ENCODE results near the gene ANGEL2. TPM values are rescaled to one million over a fixed set of nuclear protein-coding genes. Genes with fewer than 3 reads are reported as not detected.
A peak's percentile ranks its signal among the peaks of the same experiment; 100 is the strongest.

ANGEL2 gene
- total and polyA plus RNA-seq, 2 of the 13 experiments (the other 11 are each of a cell fraction or from before 2014, with no cell fraction given), result 12.3 to 25.4 TPM

GRCh38 chr1:212968368-212968863, 47.3 kb downstream of the ANGEL2 start:
- H3K4me1 ChIP-seq (ENCODE audit: insufficient read depth, low read length), result no peaks in the 10 kb centered on the region
- no peak overlapping the region for H3K27ac ChIP-seq (ENCODE audit: extremely low read length, insufficient read depth, low read length)
- H3K79me2 ChIP-seq (ENCODE audit: insufficient read depth, low read length), result no peaks in the 10 kb centered on the region
- H3K27me3 ChIP-seq (ENCODE audit: control insufficient read depth in 1 of 2, insufficient read depth in 2 of 2, low read length in 2 of 2), result no peaks in the 10 kb centered on the region
- BruUV-seq (replicated peaks), result no TSS peak
- H3K4me2 ChIP-seq (ENCODE audit: low read depth, low read length), result no peak overlapping the region
- 56% methylated on average over 3 of the region's 3 CpGs for WGBS (ENCODE audit: low lambda C conversion rate)
- FAIRE-seq, result no peak
- no peak overlapping the region for H2AFZ ChIP-seq (ENCODE audit: low read length)
- CTCF ChIA-PET (ENCODE audit: low intra/inter-chr PET ratio, low total read pairs), result no interaction called here
- no peak overlapping the region for H3K9ac ChIP-seq (ENCODE audit: insufficient read depth, low read depth, low read length)
- no peak overlapping the region for H3K4me3 ChIP-seq (replicated peaks in 1 of 3; ENCODE audit: insufficient read depth in 1 of 3, low read depth in 2 of 3, low read length in 3 of 3)
- no peaks in the 10 kb centered on the region for H4K20me1 ChIP-seq (ENCODE audit: insufficient read depth, low read length)
- H3K9me3 ChIP-seq (ENCODE audit: low read length), result no peaks in the 10 kb centered on the region
- POLR2A ChIA-PET, result no interaction called here
- no peak for TF ChIP-seq ONECUT2 (CRISPR knock-in tag; IDR thresholded peaks at IDR 0.05)
- TF ChIP-seq ZNF557 (CRISPR knock-in tag; IDR thresholded peaks at IDR 0.05), result no peak
- TF ChIP-seq NFYB (CRISPR knock-in tag; IDR thresholded peaks at IDR 0.05), result no peak
- TF ChIP-seq ZSCAN20 (CRISPR knock-in tag; IDR thresholded peaks at IDR 0.05; ENCODE audit: borderline replicate concordance), result no peak
- no peak for TF ChIP-seq ZZZ3 (CRISPR knock-in tag; IDR thresholded peaks at IDR 0.05; ENCODE audit: borderline replicate concordance)
- no peaks in the 10 kb centered on the region for H3K36me3 ChIP-seq (replicated peaks in 1 of 2; ENCODE audit: control insufficient read depth in 1 of 2, insufficient read depth in 2 of 2, low read length in 2 of 2)
- no peak for ATAC-seq
- no peak for DNase-seq (ENCODE audit: low spot score)
- intact Hi-C loops (cut with micrococcal nuclease; ENCODE audit: unreplicated experiment), result no loop called here
- in situ Hi-C loops (cut with HindIII; ENCODE audit: extremely low pct_ligation_motif_present, low pct_unique_long_range_greater_than_20kb), result no loop called here

GRCh38 chr1:212967801-212968200, 47.9 kb downstream of the ANGEL2 start:
- H3K79me2 ChIP-seq (ENCODE audit: insufficient read depth, low read length), result no peaks in the 10 kb centered on the region
- no peak overlapping the region for H3K4me3 ChIP-seq (replicated peaks in 1 of 3; ENCODE audit: insufficient read depth in 1 of 3, low read depth in 2 of 3, low read length in 3 of 3)
- no peaks in the 10 kb centered on the region for H3K36me3 ChIP-seq (replicated peaks in 1 of 2; ENCODE audit: control insufficient read depth in 1 of 2, insufficient read depth in 2 of 2, low read length in 2 of 2)
- intact Hi-C loops (cut with micrococcal nuclease; ENCODE audit: unreplicated experiment) (no loop called here), in situ Hi-C loops (cut with HindIII; ENCODE audit: extremely low pct_ligation_motif_present, low pct_unique_long_range_greater_than_20kb) (no loop called here)
- H3K9ac ChIP-seq (ENCODE audit: insufficient read depth, low read depth, low read length), result no peak overlapping the region
- POLR2A ChIA-PET, result no interaction called here
- H3K9me3 ChIP-seq (ENCODE audit: low read length), result no peaks in the 10 kb centered on the region
- H4K20me1 ChIP-seq (ENCODE audit: insufficient read depth, low read length), result no peaks in the 10 kb centered on the region
- BruUV-seq (replicated peaks), result no TSS peak
- ATAC-seq (peak; percentile 98), DNase-seq (ENCODE audit: low spot score) (peak; percentile 45), FAIRE-seq (peak; percentile 93)
- H2AFZ ChIP-seq (ENCODE audit: low read length), result no peak overlapping the region
- 57% methylated on average over 8 of the region's 8 CpGs for WGBS (ENCODE audit: low lambda C conversion rate)
- no peak overlapping the region for H3K4me2 ChIP-seq (ENCODE audit: low read depth, low read length)
- H3K27me3 ChIP-seq (ENCODE audit: control insufficient read depth in 1 of 2, insufficient read depth in 2 of 2, low read length in 2 of 2), result no peaks in the 10 kb centered on the region
- no peak overlapping the region for H3K27ac ChIP-seq (ENCODE audit: extremely low read length, insufficient read depth, low read length)
- H3K4me1 ChIP-seq (ENCODE audit: insufficient read depth, low read length), result no peaks in the 10 kb centered on the region
- CTCF ChIA-PET (ENCODE audit: low intra/inter-chr PET ratio, low total read pairs), result no interaction called here
- TF ChIP-seq FOXM1 (CRISPR knock-in tag; IDR thresholded peaks at IDR 0.05) (no peak), XRCC5 (optimal IDR thresholded peaks at IDR 0.05; ENCODE audit: low read length) (peak; percentile 30), STAG1 (CRISPR knock-in tag; IDR thresholded peaks at IDR 0.05) (peak; percentile 35; the same call in 1 of the 2 replicates), ZBTB7A (CRISPR knock-in tag; IDR thresholded peaks at IDR 0.05) (no peak), ZNF570 (CRISPR knock-in tag; IDR thresholded peaks at IDR 0.05; ENCODE audit: borderline replicate concordance) (no peak), ZNF605 (CRISPR knock-in tag; IDR thresholded peaks at IDR 0.05) (no peak), ZNF790 (CRISPR knock-in tag; IDR thresholded peaks at IDR 0.05; ENCODE audit: borderline replicate concordance) (no peak), FOXO1 (CRISPR knock-in tag; IDR thresholded peaks at IDR 0.05) (no peak)
- TF ChIP-seq, protein P1, sequence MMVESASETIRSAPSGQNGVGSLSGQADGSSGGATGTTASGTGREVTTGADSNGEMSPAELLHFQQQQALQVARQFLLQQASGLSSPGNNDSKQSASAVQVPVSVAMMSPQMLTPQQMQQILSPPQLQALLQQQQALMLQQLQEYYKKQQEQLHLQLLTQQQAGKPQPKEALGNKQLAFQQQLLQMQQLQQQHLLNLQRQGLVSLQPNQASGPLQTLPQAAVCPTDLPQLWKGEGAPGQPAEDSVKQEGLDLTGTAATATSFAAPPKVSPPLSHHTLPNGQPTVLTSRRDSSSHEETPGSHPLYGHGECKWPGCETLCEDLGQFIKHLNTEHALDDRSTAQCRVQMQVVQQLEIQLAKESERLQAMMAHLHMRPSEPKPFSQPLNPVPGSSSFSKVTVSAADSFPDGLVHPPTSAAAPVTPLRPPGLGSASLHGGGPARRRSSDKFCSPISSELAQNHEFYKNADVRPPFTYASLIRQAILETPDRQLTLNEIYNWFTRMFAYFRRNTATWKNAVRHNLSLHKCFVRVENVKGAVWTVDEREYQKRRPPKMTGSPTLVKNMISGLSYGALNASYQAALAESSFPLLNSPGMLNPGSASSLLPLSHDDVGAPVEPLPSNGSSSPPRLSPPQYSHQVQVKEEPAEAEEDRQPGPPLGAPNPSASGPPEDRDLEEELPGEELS (CRISPR knock-in tag; IDR thresholded peaks at IDR 0.05), result no peak
- TF ChIP-seq, protein P2, sequence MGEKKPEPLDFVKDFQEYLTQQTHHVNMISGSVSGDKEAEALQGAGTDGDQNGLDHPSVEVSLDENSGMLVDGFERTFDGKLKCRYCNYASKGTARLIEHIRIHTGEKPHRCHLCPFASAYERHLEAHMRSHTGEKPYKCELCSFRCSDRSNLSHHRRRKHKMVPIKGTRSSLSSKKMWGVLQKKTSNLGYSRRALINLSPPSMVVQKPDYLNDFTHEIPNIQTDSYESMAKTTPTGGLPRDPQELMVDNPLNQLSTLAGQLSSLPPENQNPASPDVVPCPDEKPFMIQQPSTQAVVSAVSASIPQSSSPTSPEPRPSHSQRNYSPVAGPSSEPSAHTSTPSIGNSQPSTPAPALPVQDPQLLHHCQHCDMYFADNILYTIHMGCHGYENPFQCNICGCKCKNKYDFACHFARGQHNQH (CRISPR knock-in tag; IDR thresholded peaks at IDR 0.05), result no peak
- TF ChIP-seq, protein P3, sequence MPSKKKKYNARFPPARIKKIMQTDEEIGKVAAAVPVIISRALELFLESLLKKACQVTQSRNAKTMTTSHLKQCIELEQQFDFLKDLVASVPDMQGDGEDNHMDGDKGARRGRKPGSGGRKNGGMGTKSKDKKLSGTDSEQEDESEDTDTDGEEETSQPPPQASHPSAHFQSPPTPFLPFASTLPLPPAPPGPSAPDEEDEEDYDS (CRISPR knock-in tag; IDR thresholded peaks at IDR 0.05), result no peak

All from HepG2 (cell line).